Endothelial cell of umbilical vein (primary cell): Measurements from ENCODE around the gene SLIT1. TPM values are rescaled to one million over a fixed set of nuclear protein-coding genes. Genes with fewer than 3 reads are reported as not detected.

Experiments used
- BruUV-seq: library from RNA; stranded (reverse); fragments of 400-500 nt; replicated peaks from 2 replicates; lab custom pipeline; 2021; lab: Mats Ljungman, UMichigan
- CTCF ChIA-PET: fragments of 300-600, 350-600 bp; sonication (Branson Sonifier 250); formaldehyde crosslinking; loops from one replicate; lab custom pipeline; 2021; ENCODE audit warnings: antibody characterized with exemption, inconsistent platforms; lab: Charles Lee
- POLR2A ChIA-PET: fragments of 300-600, 350-600 bp; sonication (Branson Sonifier 250); formaldehyde crosslinking; loops from one replicate; lab custom pipeline; 2021; ENCODE audit warnings: antibody characterized with exemption, inconsistent platforms; lab: Charles Lee
- DNase-seq: peaks from one replicate; pipeline ENCODE4 v3.0.0-alpha.2; 2011; ENCODE audit warnings: low read depth, low spot score
- FAIRE-seq: peaks from 2 replicates; lab custom pipeline; 2011; peaks lifted over from hg19 to GRCh38; lab: Jason Lieb, UNC
- H2AFZ ChIP-seq: 2 replicates; pipeline ENCODE4 v1.6.0; 2012; ENCODE audit warnings: low read depth, low read length, control low read depth, inconsistent platforms
- H3K27ac ChIP-seq: 2 replicates; pipeline ENCODE4 v1.5.1; 2011; ENCODE audit warnings: low read depth, mild to moderate bottlenecking, control low read depth, low read length, moderate library complexity; ENCODE audit not compliant: insufficient read depth
- H3K27me3 ChIP-seq, 2 experiments: 2 replicates each; pipeline versions ENCODE4 v1.6.0 to v1.6.1; 2011; ENCODE audit warnings: low read length in 2 of 2, mixed read lengths in 1 of 2; ENCODE audit not compliant: control insufficient read depth in 2 of 2, insufficient read depth in 2 of 2
- H3K36me3 ChIP-seq, 2 experiments: 2 replicates in 1 of 2; 3 replicates in 1 of 2; pipeline ENCODE4 v1.5.1; 2011; ENCODE audit warnings: low read length in 2 of 2, mild to moderate bottlenecking in 1 of 2, moderate library complexity in 1 of 2; ENCODE audit not compliant: control insufficient read depth in 2 of 2, insufficient read depth in 2 of 2; ENCODE audit errors: extremely low read depth in 1 of 2
- H3K4me1 ChIP-seq: 3 replicates; pipeline ENCODE4 v1.5.1; 2011; ENCODE audit warnings: mild to moderate bottlenecking, low read length; ENCODE audit not compliant: control insufficient read depth, insufficient read depth; ENCODE audit errors: extremely low read depth
- H3K4me2 ChIP-seq: 2 replicates; pipeline ENCODE4 v1.6.1; 2011; ENCODE audit warnings: low read length, control low read depth, mixed read lengths; ENCODE audit not compliant: insufficient read depth
- H3K4me3 ChIP-seq, 3 experiments: fragments of 200-600 bp in 1 of 3; sonication (generic), shearing (Covaris generic) in 1 of 3; replicated peaks in 1 of 3; 2 replicates each; pipeline ENCODE4 v1.5.1; 2011 to 2016; ENCODE audit warnings: control low read depth in 3 of 3, low read length in 3 of 3, mild to moderate bottlenecking in 2 of 3, inconsistent platforms in 1 of 3, low read depth in 1 of 3, moderate library complexity in 1 of 3; ENCODE audit not compliant: insufficient read depth in 1 of 3
- H3K79me2 ChIP-seq: 2 replicates; pipeline ENCODE4 v1.6.0; 2012; ENCODE audit warnings: low read length, inconsistent platforms; ENCODE audit not compliant: control insufficient read depth, insufficient read depth
- H3K9ac ChIP-seq: replicated peaks from 2 replicates; pipeline ENCODE3; 2011; ENCODE audit warnings: low read length, control low read depth; ENCODE audit not compliant: insufficient read depth; ENCODE audit errors: extremely low read depth
- H3K9me1 ChIP-seq: replicated peaks from 3 replicates; pipeline ENCODE4 v1.6.0; 2011; ENCODE audit warnings: mild to moderate bottlenecking, low read length; ENCODE audit not compliant: control insufficient read depth, insufficient read depth; ENCODE audit errors: extremely low read depth
- H3K9me3 ChIP-seq: replicated peaks from 2 replicates; pipeline ENCODE4 v1.5.1; 2012; ENCODE audit warnings: low read length, inconsistent platforms; ENCODE audit not compliant: control insufficient read depth, insufficient read depth
- H4K20me1 ChIP-seq: replicated peaks from 2 replicates; pipeline ENCODE3; 2011; ENCODE audit warnings: mild to moderate bottlenecking, low read length; ENCODE audit not compliant: control insufficient read depth, insufficient read depth; ENCODE audit errors: extremely low read depth
- EZH2 ChIP-seq: IDR thresholded peaks from 2 replicates; pipeline ENCODE4 v1.6.1; 2012; ENCODE audit warnings: borderline replicate concordance, low read depth, mild to moderate bottlenecking, moderate library complexity, low read length, inconsistent platforms; ENCODE audit not compliant: severe bottlenecking
- FOS ChIP-seq: IDR thresholded peaks from 2 replicates; pipeline ENCODE4 v1.6.1; 2011; ENCODE audit warnings: mild to moderate bottlenecking, low read length, moderate library complexity, borderline replicate concordance; ENCODE audit not compliant: insufficient read depth
- GATA2 ChIP-seq: IDR thresholded peaks from 2 replicates; pipeline ENCODE4 v1.7.0; 2011; ENCODE audit warnings: low read depth, mild to moderate bottlenecking, moderate library complexity, mixed read lengths, low read length; ENCODE audit not compliant: insufficient read length, insufficient read depth
- JUN ChIP-seq: IDR thresholded peaks from 2 replicates; pipeline ENCODE4 v1.6.1; 2011; ENCODE audit warnings: borderline replicate concordance, low read depth; ENCODE audit not compliant: insufficient read length, insufficient read depth
- MYC ChIP-seq: IDR thresholded peaks from one replicate; pipeline ENCODE4 v1.6.1; 2011; ENCODE audit warnings: mild to moderate bottlenecking, low read depth, low read length
- POLR2A ChIP-seq: IDR thresholded peaks from 2 replicates; pipeline ENCODE4 v1.6.1; 2012; ENCODE audit warnings: low read depth, mild to moderate bottlenecking, control low read depth, low read length
- POLR2AphosphoS5 ChIP-seq: IDR thresholded peaks from 2 replicates; pipeline ENCODE4 v1.6.1; 2012; ENCODE audit warnings: low read depth, mild to moderate bottlenecking, control low read depth, low read length, moderate library complexity; ENCODE audit not compliant: insufficient read depth
- dilution Hi-C: fragments of 300-500 bp; cut with MboI; formaldehyde crosslinking; loops from one replicate; pipeline ENCODE4 v1.15.0; 2019; ENCODE audit warnings: low sequenced_read_pairs; ENCODE audit not compliant: extremely low pct_ligation_motif_present
- intact Hi-C: fragments of 100-400 bp; cut with micrococcal nuclease; formaldehyde crosslinking; loops from one replicate; pipeline ENCODE4 v1.10.0; 2022
- polyA plus RNA-seq, 4 experiments: library from polyadenylated mRNA; depleted of rRNA in 3 of 4; stranded (reverse) in 3 of 4; unstranded in 1 of 4; fragments of >200 nt; gene quantifications; 2 replicates each; pipeline versions ENCODE4 v1.2.1 to v1.2.3, GENCODE V29; 2011 to 2012; ENCODE audit warnings: missing spikeins in 1 of 4
- total RNA-seq: library from RNA; stranded (reverse); gene quantifications from 2 replicates; pipeline ENCODE4 v1.2.3, GENCODE V29; 2021
- TF ChIP-seq, protein P1 (sequence below), 2 donors: IDR thresholded peaks; 1 replicate in 1 of 2; 2 replicates in 1 of 2; pipeline ENCODE4 v1.5.1; 2011; ENCODE audit warnings: low read length in 2 of 2, mild to moderate bottlenecking in 2 of 2, moderate library complexity in 2 of 2, control low read depth in 1 of 2, inconsistent platforms in 1 of 2, low read depth in 1 of 2; ENCODE audit not compliant: insufficient read depth in 1 of 2; ENCODE audit errors: extremely low read depth in 1 of 2
- TF ChIP-seq, protein P2 (sequence below): IDR thresholded peaks from 2 replicates; pipeline ENCODE4 v1.6.1; 2011; ENCODE audit not compliant: insufficient read depth, insufficient read length

SLIT1 gene
- total and polyA plus RNA-seq, 2 donors (not counting 3 experiments of a cell fraction or from before 2014, with no cell fraction given): 0.04 to 0.20 TPM

DNA sequence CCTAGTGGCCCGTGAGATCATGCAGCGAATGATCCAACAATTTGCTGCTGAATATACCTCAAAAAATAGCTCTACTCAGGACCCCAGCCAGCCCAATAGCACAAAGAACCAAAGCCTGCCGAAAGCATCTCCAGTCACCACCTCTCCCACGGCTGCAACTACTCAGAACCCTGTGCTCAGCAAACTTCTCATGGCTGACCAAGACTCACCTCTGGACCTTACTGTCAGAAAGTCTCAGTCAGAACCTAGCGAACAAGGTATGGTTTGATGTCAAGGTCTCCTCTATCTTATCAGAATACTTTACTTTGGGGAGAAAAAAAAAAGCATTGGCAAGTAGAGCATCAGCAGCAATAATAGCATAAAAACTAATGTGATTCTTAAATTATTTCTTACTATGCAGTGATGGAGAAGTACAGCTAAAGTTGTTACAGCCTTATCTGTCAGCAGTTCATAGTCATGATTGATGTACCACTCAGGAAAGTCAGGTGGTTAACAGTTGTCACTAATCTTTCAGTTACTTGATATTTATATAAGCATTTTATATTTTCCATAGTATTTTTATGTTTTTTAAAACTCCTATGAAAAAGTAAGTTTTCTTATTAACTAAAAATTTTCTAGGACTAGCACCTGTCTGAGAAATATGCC lies 236.6 kb downstream of the SLIT1 start:
- no TSS peak for BruUV-seq
- dilution Hi-C loops: no loop called here

More for the DNA sequence above, 236.6 kb downstream of the SLIT1 start:
- DNase-seq (no peak), FAIRE-seq (no peak)
- H3K9me1 ChIP-seq: peaks cover 2% of the 10 kb centered on the region
- ChIA-PET CTCF (interaction anchor here (1.0 kb wide), 1 partner anchor 76 kb away, joined by 6 read pairs; no protein-coding TSS in a partner anchor), POLR2A (no interaction called here)
- no peaks in the 10 kb centered on the region for H3K27me3 ChIP-seq
- no peak overlapping the region for H3K9ac ChIP-seq
- TF ChIP-seq POLR2AphosphoS5: no peak
- TF ChIP-seq, protein P1, sequence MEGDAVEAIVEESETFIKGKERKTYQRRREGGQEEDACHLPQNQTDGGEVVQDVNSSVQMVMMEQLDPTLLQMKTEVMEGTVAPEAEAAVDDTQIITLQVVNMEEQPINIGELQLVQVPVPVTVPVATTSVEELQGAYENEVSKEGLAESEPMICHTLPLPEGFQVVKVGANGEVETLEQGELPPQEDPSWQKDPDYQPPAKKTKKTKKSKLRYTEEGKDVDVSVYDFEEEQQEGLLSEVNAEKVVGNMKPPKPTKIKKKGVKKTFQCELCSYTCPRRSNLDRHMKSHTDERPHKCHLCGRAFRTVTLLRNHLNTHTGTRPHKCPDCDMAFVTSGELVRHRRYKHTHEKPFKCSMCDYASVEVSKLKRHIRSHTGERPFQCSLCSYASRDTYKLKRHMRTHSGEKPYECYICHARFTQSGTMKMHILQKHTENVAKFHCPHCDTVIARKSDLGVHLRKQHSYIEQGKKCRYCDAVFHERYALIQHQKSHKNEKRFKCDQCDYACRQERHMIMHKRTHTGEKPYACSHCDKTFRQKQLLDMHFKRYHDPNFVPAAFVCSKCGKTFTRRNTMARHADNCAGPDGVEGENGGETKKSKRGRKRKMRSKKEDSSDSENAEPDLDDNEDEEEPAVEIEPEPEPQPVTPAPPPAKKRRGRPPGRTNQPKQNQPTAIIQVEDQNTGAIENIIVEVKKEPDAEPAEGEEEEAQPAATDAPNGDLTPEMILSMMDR (IDR thresholded peaks at IDR 0.05; ENCODE audit: extremely low read depth in 1 of 2, insufficient read depth in 1 of 2, low read depth in 1 of 2, low read length in 2 of 2): no peak
- no peak for TF ChIP-seq MYC
- TF ChIP-seq JUN: no peak
- TF ChIP-seq GATA2: no peak
- TF ChIP-seq FOS: no peak
- TF ChIP-seq EZH2: no peak
- TF ChIP-seq POLR2A: no peak
- TF ChIP-seq, protein P2, sequence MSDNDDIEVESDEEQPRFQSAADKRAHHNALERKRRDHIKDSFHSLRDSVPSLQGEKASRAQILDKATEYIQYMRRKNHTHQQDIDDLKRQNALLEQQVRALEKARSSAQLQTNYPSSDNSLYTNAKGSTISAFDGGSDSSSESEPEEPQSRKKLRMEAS: no peak
- H3K9me3 ChIP-seq: no peaks in the 10 kb centered on the region
- H4K20me1 ChIP-seq: peaks cover 5% of the 10 kb centered on the region
- H3K4me3 ChIP-seq: no peak overlapping the region
- H3K79me2 ChIP-seq: no peaks in the 10 kb centered on the region
- H3K4me1 ChIP-seq: no peaks in the 10 kb centered on the region
- no peak overlapping the region for H3K27ac ChIP-seq
- H3K4me2 ChIP-seq: no peak overlapping the region
- peaks cover 0 to 5% of the 10 kb centered on the region in 2 experiments for H3K36me3 ChIP-seq
- intact Hi-C loops: no loop called here
- no peak overlapping the region for H2AFZ ChIP-seq

Other genes with a start within 250 kb of the SLIT1 start
- 19.1 and 20.0 TPM in 2 replicates for gene ARHGAP19, start 106.7 kb upstream of the SLIT1 start, total RNA-seq
- gene ARHGAP19, start 106.7 kb upstream of the SLIT1 start, polyA plus RNA-seq: 5.5 and 6.8 TPM in 2 replicates
- 3.2 and 3.5 TPM in 2 replicates for gene FRAT1, start 133.3 kb upstream of the SLIT1 start, total RNA-seq
- gene FRAT1, start 133.3 kb upstream of the SLIT1 start, polyA plus RNA-seq: 2.2 and 2.4 TPM in 2 replicates
- 11.3 and 11.5 TPM in 2 replicates for gene FRAT2, start 148.8 kb upstream of the SLIT1 start, total RNA-seq
- 5.7 and 6.6 TPM in 2 replicates for gene FRAT2, start 148.8 kb upstream of the SLIT1 start, polyA plus RNA-seq
- gene RRP12, start 215.4 kb upstream of the SLIT1 start, total RNA-seq: 35.8 and 40.9 TPM in 2 replicates
- gene RRP12, start 215.4 kb upstream of the SLIT1 start, polyA plus RNA-seq: 11.9 and 13.6 TPM in 2 replicates
- gene PGAM1, start 240.2 kb upstream of the SLIT1 start, total RNA-seq: 357 and 375 TPM in 2 replicates
- 372 and 375 TPM in 2 replicates for gene PGAM1, start 240.2 kb upstream of the SLIT1 start, polyA plus RNA-seq